ENCODE measurements around the gene PDE4DIP.
"Not testable (repeated sequence)": the region's sequence is repeated elsewhere in the genome, so short reads cannot be mapped to it uniquely, and the experiment has no call there.

GRCh38 chr1:148966084-148966483 is 121.9 kb downstream of the PDE4DIP start:
- not testable (repeated sequence) for TF ChIP-seq POLR2AphosphoS5 (IDR thresholded peaks at IDR 0.05; ENCODE audit: insufficient read depth, low read depth, low read length); CTCF (IDR thresholded peaks at IDR 0.05; ENCODE audit: extremely low read depth in 1 of 2, insufficient read depth in 1 of 2, low read depth in 1 of 2, low read length in 2 of 2); EZH2 (IDR thresholded peaks at IDR 0.05; ENCODE audit: borderline replicate concordance, low read depth, low read length, severe bottlenecking); FOS (IDR thresholded peaks at IDR 0.05; ENCODE audit: borderline replicate concordance, insufficient read depth, low read length); GATA2 (IDR thresholded peaks at IDR 0.05; ENCODE audit: insufficient read depth, insufficient read length, low read depth, low read length); POLR2A (IDR thresholded peaks at IDR 0.05; ENCODE audit: low read depth, low read length); MYC (IDR thresholded peaks at IDR 0.05; ENCODE audit: low read depth, low read length)
- TF ChIP-seq, protein P1, sequence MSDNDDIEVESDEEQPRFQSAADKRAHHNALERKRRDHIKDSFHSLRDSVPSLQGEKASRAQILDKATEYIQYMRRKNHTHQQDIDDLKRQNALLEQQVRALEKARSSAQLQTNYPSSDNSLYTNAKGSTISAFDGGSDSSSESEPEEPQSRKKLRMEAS (IDR thresholded peaks at IDR 0.05; ENCODE audit: insufficient read depth, insufficient read length) = not testable (repeated sequence)

All from endothelial cell of umbilical vein (primary cell).